NCI-H2171 treated with DMSO at 0.1 percent for 48 hours (cell line): ENCODE data around the gene FILIP1L.

Experiments
- DNase-seq: peaks from one replicate; lab custom pipeline; 2025; lab: John Stamatoyannopoulos, UW

The FILIP1L gene

GRCh38 chr3:100009276-100010086 lies 104.8 kb downstream of the FILIP1L start:
- no peak for DNase-seq

DNA sequence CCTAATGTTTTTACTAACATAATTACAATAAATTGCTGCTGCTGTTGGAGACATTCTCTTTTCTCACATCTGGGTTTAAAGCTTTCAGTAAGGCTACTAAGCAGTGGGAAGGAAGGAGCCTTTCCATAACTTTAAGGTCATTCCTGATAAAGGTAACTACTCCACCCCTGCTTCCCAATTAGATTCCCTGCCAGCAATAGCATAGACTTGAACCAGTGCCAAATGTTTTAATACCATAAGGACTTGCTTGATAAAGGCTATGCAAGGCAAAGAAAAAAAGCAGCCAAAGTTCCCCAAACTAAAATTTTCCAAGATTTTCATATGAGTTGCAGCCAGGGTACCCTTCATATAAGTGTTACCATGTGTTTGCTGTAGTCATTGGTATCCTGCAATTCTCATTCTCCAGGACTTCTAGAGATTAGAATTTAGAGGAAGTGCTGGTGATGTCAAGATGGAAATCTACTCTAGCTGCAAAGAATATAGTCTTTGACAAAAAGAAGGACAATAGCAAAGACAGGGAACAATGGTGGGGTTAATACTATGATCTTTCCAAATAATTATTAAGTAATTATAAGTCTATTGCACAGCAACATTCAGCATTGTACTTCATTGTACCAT lies 106.1 kb downstream of the FILIP1L start:
- no peak for DNase-seq

DNA sequence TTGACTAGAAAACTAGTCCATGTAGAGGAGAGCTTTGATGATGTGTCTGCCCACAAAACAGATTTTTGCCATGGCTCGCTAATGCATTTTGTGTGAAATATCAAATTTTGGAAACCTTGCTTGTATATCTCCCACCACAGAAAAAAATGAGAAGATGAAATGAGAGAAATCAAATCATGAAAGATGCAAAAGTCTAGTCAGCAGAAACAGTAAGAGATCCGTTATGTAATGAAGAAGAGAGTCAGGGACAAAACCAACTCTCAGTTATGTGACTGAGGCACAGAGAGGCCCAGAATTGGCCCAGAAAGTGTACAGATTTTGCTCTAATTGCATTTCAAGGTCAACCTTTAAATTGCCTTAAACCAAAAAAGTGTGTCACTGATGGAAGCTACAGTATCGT lies 107.0 kb downstream of the FILIP1L start:
- no peak for DNase-seq

GRCh38 chr3:100006570-100007271 lies 107.6 kb downstream of the FILIP1L start:
- DNase-seq = no peak

GRCh38 chr3:100005665-100006393 lies 108.5 kb downstream of the FILIP1L start:
- no peak for DNase-seq

DNA sequence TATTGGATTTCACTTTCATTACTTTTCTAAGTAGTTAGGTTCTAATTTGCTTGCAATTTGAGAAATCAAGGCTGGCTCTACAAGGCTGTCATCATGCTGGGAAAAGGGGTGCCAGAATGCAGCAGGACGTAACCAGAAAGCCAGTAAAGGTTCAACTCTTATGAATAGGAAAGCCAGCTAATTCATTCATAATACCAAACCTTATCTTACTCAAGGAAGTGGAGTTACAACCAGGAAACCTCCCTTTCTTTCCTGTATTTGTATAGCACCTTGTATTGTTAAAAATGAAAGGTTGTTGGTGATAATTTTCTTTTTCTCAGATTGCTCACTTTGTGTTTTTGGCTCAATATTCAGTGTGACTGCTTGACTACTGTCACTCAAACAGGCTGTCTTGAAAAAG lies 109.4 kb downstream of the FILIP1L start:
- no peak for DNase-seq

GRCh38 chr3:100003609-100004503 lies 110.4 kb downstream of the FILIP1L start:
- DNase-seq = no peak

DNA sequence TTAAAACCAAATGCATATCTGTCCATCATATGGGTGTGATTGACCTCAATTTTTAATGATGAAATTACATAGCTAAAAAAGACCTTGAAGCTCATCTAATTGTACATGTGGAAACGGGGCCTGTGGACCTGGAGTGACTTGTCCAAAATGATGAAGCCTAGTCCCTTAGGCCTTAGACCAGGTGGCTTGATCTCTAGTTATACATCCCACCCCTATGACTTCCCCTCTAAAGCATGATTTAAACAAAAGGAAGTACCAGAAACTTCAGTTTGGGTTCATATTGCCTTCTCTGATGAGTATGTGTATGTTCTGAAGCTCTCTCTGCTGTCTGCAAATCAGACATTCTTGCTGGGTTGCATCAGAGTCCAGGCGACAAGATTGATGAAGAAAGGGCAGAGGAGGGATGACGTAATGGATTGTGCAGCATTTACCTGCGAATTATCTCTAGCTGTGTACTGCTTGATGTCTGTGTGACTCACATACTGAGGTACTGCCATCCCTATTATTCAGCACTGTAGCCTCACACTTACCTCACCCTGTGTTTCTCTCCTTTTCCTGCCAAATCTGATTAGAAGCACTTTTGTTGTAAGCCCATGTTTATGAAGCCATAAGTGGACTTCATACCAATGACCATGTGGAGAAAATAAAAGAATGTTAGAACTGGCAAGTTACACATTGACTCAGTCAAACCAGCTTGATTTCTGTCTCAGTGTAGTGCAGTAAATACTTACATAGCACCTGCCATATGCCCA lies 111.5 kb downstream of the FILIP1L start:
- no peak for DNase-seq

- DNase-seq = peak; percentile 40
These were observed 112.6 kb downstream of the FILIP1L start for GRCh38 chr3:100001526-100002270.

DNA sequence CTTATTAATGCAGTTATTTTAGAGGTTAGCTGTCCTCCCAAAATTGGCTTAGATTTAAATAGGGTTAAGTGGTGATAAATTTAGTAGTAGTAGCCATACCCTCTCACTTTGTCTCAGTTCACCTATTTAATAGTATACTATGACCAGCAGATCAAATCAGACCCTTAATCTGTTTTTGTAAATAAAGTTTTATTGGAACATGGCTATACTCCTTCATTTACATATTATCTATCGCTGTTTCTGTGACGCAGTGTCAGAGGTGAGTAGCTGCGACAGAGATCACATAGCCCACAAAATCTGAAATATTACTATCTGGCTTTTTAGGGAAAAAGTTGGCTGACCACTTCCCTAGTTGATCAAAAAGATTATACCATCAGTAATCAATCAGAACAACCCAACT lies 113.2 kb downstream of the FILIP1L start:
- DNase-seq = no peak

DNA sequence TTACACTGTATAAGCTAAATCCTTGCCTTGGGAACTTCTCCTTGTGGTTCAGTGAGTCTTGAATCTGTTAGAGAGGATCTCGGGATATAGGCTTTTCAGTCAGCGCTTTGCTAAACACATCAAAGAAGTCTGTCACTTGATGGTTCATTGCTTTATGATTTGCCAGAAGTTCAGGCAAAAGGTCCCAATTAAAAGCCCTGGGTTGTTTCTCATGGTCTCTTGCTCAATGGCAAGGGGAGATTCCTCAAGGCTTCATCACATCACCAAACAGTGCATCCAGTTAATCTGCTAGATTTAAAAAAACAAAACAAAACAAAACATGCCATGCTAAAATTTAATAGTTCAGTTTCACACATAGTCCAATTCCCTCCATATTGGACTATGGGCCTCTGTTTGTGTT lies 114.8 kb downstream of the FILIP1L start:
- no peak for DNase-seq

- no peak for DNase-seq
These were observed 117.0 kb downstream of the FILIP1L start for GRCh38 chr3:99997293-99997692.

GRCh38 chr3:99990179-99990578 lies 124.1 kb downstream of the FILIP1L start:
- DNase-seq = no peak

DNA sequence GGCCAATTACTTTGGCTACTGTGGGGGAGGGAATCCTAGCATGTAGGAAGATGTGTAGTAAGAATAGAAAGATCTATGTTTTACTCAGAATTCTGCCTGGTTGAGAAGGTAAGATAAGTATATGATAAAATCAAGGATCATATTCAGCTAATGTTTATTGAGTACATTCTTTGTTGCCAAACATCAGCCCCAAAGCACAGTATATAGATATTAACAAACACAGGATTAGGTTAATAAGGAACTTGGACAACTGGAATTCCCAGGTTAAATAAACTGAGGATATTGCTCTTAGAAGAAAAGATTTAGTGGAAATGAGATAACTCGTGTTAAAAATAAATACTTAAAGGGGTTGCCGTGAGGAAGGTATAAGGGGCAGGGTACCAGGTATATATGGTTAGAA lies 129.6 kb downstream of the FILIP1L start:
- no peak for DNase-seq

DNA sequence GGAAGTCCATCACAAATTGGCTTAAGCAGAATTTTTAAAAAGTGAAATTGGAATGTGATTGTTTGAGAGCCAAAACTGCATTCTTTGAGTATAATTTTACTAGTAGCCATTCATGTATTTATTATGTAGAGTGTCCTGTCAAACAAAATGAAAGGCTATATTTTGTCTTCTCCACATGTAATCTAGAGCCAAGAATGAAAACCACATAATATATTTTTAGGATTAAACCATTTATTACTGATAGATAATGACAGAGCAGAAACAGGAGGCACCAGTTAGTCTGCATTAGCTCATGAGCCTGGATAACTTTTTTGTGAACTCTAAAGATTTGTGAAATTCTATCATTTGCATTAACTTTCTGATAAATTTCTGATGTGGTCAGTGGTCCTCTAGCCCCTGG lies 130.2 kb downstream of the FILIP1L start:
- no peak for DNase-seq

- DNase-seq = no peak
These were observed 131.7 kb downstream of the FILIP1L start for GRCh38 chr3:99982650-99983049.

- DNase-seq = no peak
These were observed 133.2 kb downstream of the FILIP1L start for GRCh38 chr3:99981138-99981537.

GRCh38 chr3:99980606-99981005 lies 133.7 kb downstream of the FILIP1L start:
- no peak for DNase-seq

DNA sequence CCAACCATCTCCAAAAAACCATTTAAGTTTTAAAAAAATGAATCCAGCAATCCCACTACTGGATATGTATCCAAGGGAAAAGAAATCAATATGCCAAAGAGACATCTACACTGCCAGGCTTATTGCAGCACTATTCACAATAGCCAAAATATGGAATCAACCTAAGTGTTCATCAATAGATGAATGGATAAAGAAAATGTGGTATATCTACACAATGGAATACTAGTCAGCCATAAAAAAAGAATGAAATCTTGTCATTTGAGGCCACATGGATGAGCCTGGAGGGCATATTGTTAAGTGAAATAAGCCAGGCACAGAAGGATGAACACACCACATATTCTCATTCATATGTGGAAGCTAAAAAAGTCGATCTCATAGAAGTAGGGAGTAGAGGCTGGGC lies 136.1 kb downstream of the FILIP1L start:
- DNase-seq = no peak

- DNase-seq = no peak
These were observed 137.7 kb downstream of the FILIP1L start for GRCh38 chr3:99976584-99976983.
